ENCODE data around the gene DRAP1. TPM values are rescaled to one million over a fixed set of nuclear protein-coding genes. Genes with fewer than 3 reads are reported as not detected.
"Not testable (repeated sequence)": the region's sequence is repeated elsewhere in the genome, so short reads cannot be mapped to it uniquely, and the experiment has no call there.

The DRAP1 gene
- total RNA-seq, 4 donors from 2014 or later: 15.7 to 63.2 (median 57.0) TPM

GRCh38 chr11:65947133-65947532 is 27.9 kb downstream of the DRAP1 start:
- Histone ChIP-seq H3K36me3 (no peaks in the 10 kb centered on the region), H3K27me3 (no peaks in the 10 kb centered on the region), H3K4me3 (no peak overlapping the region), H3K27ac (no peak overlapping the region), H3K9me3 (no peaks in the 10 kb centered on the region), H3K4me1 (no peaks in the 10 kb centered on the region)
- in situ Hi-C loops (cut with MboI; ENCODE audit: low pct_ligation_motif_present in 1 of 4, low pct_unique_long_range_greater_than_20kb in 1 of 4, low sequenced_read_pairs in 3 of 4) (no loop called here), intact Hi-C loops (cut with DNase I; ENCODE audit: low total_unique reads) (no loop called here)
- DNase-seq: no peak
- 70% methylated on average over 13 of the region's 13 CpGs; no CpG with 5 or more reads in 1 of the 2 donors for WGBS, 2 donors (ENCODE audit: low coverage in 1 of 2)
- TF ChIP-seq EP300 (IDR thresholded peaks at IDR 0.05; ENCODE audit: low read depth) (no peak), CTCF (IDR thresholded peaks at IDR 0.05) (no peak), POLR2A (IDR thresholded peaks at IDR 0.05) (no peak), POLR2AphosphoS5 (IDR thresholded peaks at IDR 0.05) (no peak)

GRCh38 chr11:65947603-65948125 is 28.4 kb downstream of the DRAP1 start:
- Histone ChIP-seq H3K36me3 (no peaks in the 10 kb centered on the region), H3K27ac (no peak overlapping the region), H3K4me3 (no peak overlapping the region), H3K9me3 (no peaks in the 10 kb centered on the region), H3K4me1 (no peaks in the 10 kb centered on the region), H3K27me3 (no peaks in the 10 kb centered on the region)
- intact Hi-C loops (cut with DNase I; ENCODE audit: low total_unique reads): no loop called here
- in situ Hi-C loops (cut with MboI; ENCODE audit: low pct_ligation_motif_present in 1 of 4, low pct_unique_long_range_greater_than_20kb in 1 of 4, low sequenced_read_pairs in 3 of 4): no loop called here
- DNase-seq: no peak
- TF ChIP-seq EP300 (IDR thresholded peaks at IDR 0.05; ENCODE audit: low read depth) (no peak), POLR2AphosphoS5 (IDR thresholded peaks at IDR 0.05) (no peak), CTCF (IDR thresholded peaks at IDR 0.05) (no peak)
- WGBS, 2 donors (ENCODE audit: low coverage in 1 of 2): 60 to 88% methylated on average over 5 to 12 of the region's 12 CpGs

GRCh38 chr11:65950711-65951110 is 31.5 kb downstream of the DRAP1 start:
- H3K4me1 ChIP-seq; H3K27me3 ChIP-seq; in situ Hi-C loops (cut with MboI; ENCODE audit: low pct_ligation_motif_present in 1 of 4, low pct_unique_long_range_greater_than_20kb in 1 of 4, low sequenced_read_pairs in 3 of 4); intact Hi-C loops (cut with DNase I; ENCODE audit: low total_unique reads); H3K4me3 ChIP-seq; H3K9me3 ChIP-seq; H3K36me3 ChIP-seq; H3K27ac ChIP-seq; DNase-seq: not testable (repeated sequence)
- WGBS, 2 donors (ENCODE audit: low coverage in 1 of 2): 97% methylated on average over 5 of the region's 5 CpGs; no CpG with 5 or more reads in 1 of the 2 donors

GRCh38 chr11:65951641-65952040 is 32.4 kb downstream of the DRAP1 start:
- WGBS, 2 donors (ENCODE audit: low coverage in 1 of 2): 51 to 57% methylated on average over 2 to 3 of the region's 3 CpGs
- DNase-seq; in situ Hi-C loops (cut with MboI; ENCODE audit: low pct_ligation_motif_present in 1 of 4, low pct_unique_long_range_greater_than_20kb in 1 of 4, low sequenced_read_pairs in 3 of 4); H3K27me3 ChIP-seq; H3K36me3 ChIP-seq; H3K9me3 ChIP-seq; H3K4me1 ChIP-seq; H3K27ac ChIP-seq; intact Hi-C loops (cut with DNase I; ENCODE audit: low total_unique reads); H3K4me3 ChIP-seq: not testable (repeated sequence)

GRCh38 chr11:65952052-65952521 is 32.9 kb downstream of the DRAP1 start:
- H3K4me3 ChIP-seq: no peak overlapping the region
- H3K36me3 ChIP-seq: no peaks in the 10 kb centered on the region
- in situ Hi-C loops (cut with MboI; ENCODE audit: low pct_ligation_motif_present in 1 of 4, low pct_unique_long_range_greater_than_20kb in 1 of 4, low sequenced_read_pairs in 3 of 4): no loop called here
- H3K4me1 ChIP-seq: no peaks in the 10 kb centered on the region
- WGBS, 2 donors (ENCODE audit: low coverage in 1 of 2): 35% methylated on average over 6 of the region's 6 CpGs; no CpG with 5 or more reads in 1 of the 2 donors
- intact Hi-C loops (cut with DNase I; ENCODE audit: low total_unique reads): no loop called here
- H3K9me3 ChIP-seq: no peaks in the 10 kb centered on the region
- DNase-seq: no peak
- TF ChIP-seq CTCF (IDR thresholded peaks at IDR 0.05) (no peak), POLR2A (IDR thresholded peaks at IDR 0.05) (no peak), EP300 (IDR thresholded peaks at IDR 0.05; ENCODE audit: low read depth) (no peak), POLR2AphosphoS5 (IDR thresholded peaks at IDR 0.05) (no peak)
- peaks cover 4% of the 10 kb centered on the region for H3K27me3 ChIP-seq
- H3K27ac ChIP-seq: no peak overlapping the region

All from transverse colon (tissue), 4 donors.